ENCODE results near the gene PTCRA. TPM values are rescaled to one million over a fixed set of nuclear protein-coding genes. Genes with fewer than 3 reads are reported as not detected.

The PTCRA gene
- total RNA-seq, 1 experiment from 2014 or later, result not detected

DNA sequence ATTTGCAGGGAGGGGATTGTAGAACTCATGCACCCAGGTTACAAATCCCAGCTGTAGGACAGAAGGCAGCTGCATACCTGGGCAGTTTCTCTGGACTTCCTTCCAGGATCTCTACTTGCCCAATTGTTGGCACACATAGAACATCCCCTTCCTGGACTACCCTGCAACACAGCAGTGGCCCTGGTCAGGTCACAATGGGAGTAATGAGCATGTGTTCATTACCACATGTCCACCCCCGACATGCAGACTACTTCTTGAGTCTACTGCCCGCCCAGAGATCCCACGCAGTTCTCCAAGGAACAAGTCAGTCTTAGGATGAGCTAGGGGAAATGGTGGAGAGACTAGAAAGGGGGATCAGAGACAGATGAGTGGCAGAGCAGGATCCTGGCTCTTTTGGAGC is 58.1 kb downstream of the PTCRA start:
- Histone ChIP-seq H3K4me1 (ENCODE audit: control insufficient read depth in 1 of 2, insufficient read depth in 2 of 2, low read length in 2 of 2) (peaks cover 19 to 38% of the 10 kb centered on the region in 2 experiments), H3K9me3 (ENCODE audit: control insufficient read depth in 1 of 2, insufficient read depth in 1 of 2, low read depth in 1 of 2, low read length in 2 of 2) (no peaks in the 10 kb centered on the region), H3K79me2 (ENCODE audit: insufficient read depth, low read length) (peaks cover 24% of the 10 kb centered on the region), H3K9ac (ENCODE audit: low read length) (no peak overlapping the region), H2AFZ (ENCODE audit: low read depth, low read length, poor library complexity, severe bottlenecking) (no peak overlapping the region), H3K27ac (ENCODE audit: low read depth, low read length) (no peak overlapping the region), H3K36me3 (ENCODE audit: control insufficient read depth in 1 of 2, insufficient read depth in 2 of 2, low read length in 2 of 2) (no peaks in the 10 kb centered on the region), H3K4me3 (replicated peaks in 1 of 2; ENCODE audit: low read depth in 1 of 2, low read length in 2 of 2) (no peak overlapping the region), H3K4me2 (ENCODE audit: low read length) (no peak overlapping the region), H3K27me3 (ENCODE audit: insufficient read depth, low read length) (no peaks in the 10 kb centered on the region), H3K9me2 (ENCODE audit: insufficient read depth) (no peaks in the 10 kb centered on the region), H4K20me1 (ENCODE audit: insufficient read depth) (no peaks in the 10 kb centered on the region)
- intact Hi-C loops (cut with micrococcal nuclease), result no loop called here
- ChIA-PET POLR2A (interaction anchor here (3.0 kb wide), 1 partner anchor 10 kb away, joined by 11 read pairs; the partner anchor contains the start of gene PPP2R5D), CTCF (no interaction called here), RAD21 (ENCODE audit: low non-redundant PET in 1 of 2, low total read pairs in 2 of 2, uncharacterized antibody in 2 of 2, unreplicated experiment in 2 of 2) (interaction anchor here in 1 of 2 experiments (0.6 kb wide), 1 partner anchor 12 kb away, joined by 3 read pairs; no protein-coding TSS in a partner anchor)
- no TSS peak for BruUV-seq (replicated peaks)
- ATAC-seq (no peak), DNase-seq (ENCODE audit: low read depth, low spot score) (no peak)
- TF ChIP-seq TCF7L2 (IDR thresholded peaks at IDR 0.05; ENCODE audit: borderline replicate concordance, extremely low read depth, insufficient read depth, insufficient read length) (no peak), SP1 (IDR thresholded peaks at IDR 0.05; ENCODE audit: low read depth) (no peak), EGR1 (IDR thresholded peaks at IDR 0.05; ENCODE audit: low read depth) (no peak), SRF (IDR thresholded peaks at IDR 0.05; ENCODE audit: low read depth) (no peak), POLR2A (IDR thresholded peaks at IDR 0.05; ENCODE audit: borderline replicate concordance, extremely low read depth, insufficient read depth, insufficient read length) (no peak)
- TF ChIP-seq, protein P1, sequence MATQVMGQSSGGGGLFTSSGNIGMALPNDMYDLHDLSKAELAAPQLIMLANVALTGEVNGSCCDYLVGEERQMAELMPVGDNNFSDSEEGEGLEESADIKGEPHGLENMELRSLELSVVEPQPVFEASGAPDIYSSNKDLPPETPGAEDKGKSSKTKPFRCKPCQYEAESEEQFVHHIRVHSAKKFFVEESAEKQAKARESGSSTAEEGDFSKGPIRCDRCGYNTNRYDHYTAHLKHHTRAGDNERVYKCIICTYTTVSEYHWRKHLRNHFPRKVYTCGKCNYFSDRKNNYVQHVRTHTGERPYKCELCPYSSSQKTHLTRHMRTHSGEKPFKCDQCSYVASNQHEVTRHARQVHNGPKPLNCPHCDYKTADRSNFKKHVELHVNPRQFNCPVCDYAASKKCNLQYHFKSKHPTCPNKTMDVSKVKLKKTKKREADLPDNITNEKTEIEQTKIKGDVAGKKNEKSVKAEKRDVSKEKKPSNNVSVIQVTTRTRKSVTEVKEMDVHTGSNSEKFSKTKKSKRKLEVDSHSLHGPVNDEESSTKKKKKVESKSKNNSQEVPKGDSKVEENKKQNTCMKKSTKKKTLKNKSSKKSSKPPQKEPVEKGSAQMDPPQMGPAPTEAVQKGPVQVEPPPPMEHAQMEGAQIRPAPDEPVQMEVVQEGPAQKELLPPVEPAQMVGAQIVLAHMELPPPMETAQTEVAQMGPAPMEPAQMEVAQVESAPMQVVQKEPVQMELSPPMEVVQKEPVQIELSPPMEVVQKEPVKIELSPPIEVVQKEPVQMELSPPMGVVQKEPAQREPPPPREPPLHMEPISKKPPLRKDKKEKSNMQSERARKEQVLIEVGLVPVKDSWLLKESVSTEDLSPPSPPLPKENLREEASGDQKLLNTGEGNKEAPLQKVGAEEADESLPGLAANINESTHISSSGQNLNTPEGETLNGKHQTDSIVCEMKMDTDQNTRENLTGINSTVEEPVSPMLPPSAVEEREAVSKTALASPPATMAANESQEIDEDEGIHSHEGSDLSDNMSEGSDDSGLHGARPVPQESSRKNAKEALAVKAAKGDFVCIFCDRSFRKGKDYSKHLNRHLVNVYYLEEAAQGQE (IDR thresholded peaks at IDR 0.05; ENCODE audit: low read depth), result no peak
- TF ChIP-seq, protein P2, sequence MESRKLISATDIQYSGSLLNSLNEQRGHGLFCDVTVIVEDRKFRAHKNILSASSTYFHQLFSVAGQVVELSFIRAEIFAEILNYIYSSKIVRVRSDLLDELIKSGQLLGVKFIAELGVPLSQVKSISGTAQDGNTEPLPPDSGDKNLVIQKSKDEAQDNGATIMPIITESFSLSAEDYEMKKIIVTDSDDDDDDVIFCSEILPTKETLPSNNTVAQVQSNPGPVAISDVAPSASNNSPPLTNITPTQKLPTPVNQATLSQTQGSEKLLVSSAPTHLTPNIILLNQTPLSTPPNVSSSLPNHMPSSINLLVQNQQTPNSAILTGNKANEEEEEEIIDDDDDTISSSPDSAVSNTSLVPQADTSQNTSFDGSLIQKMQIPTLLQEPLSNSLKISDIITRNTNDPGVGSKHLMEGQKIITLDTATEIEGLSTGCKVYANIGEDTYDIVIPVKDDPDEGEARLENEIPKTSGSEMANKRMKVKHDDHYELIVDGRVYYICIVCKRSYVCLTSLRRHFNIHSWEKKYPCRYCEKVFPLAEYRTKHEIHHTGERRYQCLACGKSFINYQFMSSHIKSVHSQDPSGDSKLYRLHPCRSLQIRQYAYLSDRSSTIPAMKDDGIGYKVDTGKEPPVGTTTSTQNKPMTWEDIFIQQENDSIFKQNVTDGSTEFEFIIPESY (IDR thresholded peaks at IDR 0.05; ENCODE audit: extremely low read depth, insufficient replicate concordance, low read length), result no peak
- TF ChIP-seq, protein P3, sequence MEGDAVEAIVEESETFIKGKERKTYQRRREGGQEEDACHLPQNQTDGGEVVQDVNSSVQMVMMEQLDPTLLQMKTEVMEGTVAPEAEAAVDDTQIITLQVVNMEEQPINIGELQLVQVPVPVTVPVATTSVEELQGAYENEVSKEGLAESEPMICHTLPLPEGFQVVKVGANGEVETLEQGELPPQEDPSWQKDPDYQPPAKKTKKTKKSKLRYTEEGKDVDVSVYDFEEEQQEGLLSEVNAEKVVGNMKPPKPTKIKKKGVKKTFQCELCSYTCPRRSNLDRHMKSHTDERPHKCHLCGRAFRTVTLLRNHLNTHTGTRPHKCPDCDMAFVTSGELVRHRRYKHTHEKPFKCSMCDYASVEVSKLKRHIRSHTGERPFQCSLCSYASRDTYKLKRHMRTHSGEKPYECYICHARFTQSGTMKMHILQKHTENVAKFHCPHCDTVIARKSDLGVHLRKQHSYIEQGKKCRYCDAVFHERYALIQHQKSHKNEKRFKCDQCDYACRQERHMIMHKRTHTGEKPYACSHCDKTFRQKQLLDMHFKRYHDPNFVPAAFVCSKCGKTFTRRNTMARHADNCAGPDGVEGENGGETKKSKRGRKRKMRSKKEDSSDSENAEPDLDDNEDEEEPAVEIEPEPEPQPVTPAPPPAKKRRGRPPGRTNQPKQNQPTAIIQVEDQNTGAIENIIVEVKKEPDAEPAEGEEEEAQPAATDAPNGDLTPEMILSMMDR (IDR thresholded peaks at IDR 0.05 in 2 of 3, conservative IDR thresholded peaks at IDR 0.05 in 1 of 3; ENCODE audit: borderline replicate concordance in 1 of 3, insufficient read depth in 1 of 3, low read depth in 2 of 3, low read length in 2 of 3), result no peak
